RPMI7951 (cell line): ENCODE measurements around the gene IL36G. TPM values are rescaled to one million over a fixed set of nuclear protein-coding genes. Genes with fewer than 3 reads are reported as not detected.

Source experiments
- DNase-seq: peaks from one replicate; pipeline ENCODE4 v3.0.0-alpha.2; 2012; ENCODE audit warnings: low read depth
- total RNA-seq: library from RNA; depleted of rRNA; stranded (reverse); fragments of >200 nt; shearing (Covaris generic); gene quantifications from 2 replicates; pipeline ENCODE4 v1.2.3, GENCODE V29; 2014

The IL36G gene
- total RNA-seq, 1 experiment from 2014 or later, result 0.24 TPM

GRCh38 chr2:112972423-112973086 is 5.3 kb upstream of the IL36G start:
- DNase-seq, result no peak

GRCh38 chr2:112973156-112973555 is 4.7 kb upstream of the IL36G start:
- no peak for DNase-seq

GRCh38 chr2:112979731-112980130 is 1.9 kb downstream of the IL36G start:
- no peak for DNase-seq

GRCh38 chr2:112980537-112980936 is 2.7 kb downstream of the IL36G start:
- no peak for DNase-seq

GRCh38 chr2:112985090-112985489 is 7.3 kb downstream of the IL36G start:
- no peak for DNase-seq

GRCh38 chr2:112989611-112990010 is 11.8 kb downstream of the IL36G start:
- DNase-seq, result no peak

DNA sequence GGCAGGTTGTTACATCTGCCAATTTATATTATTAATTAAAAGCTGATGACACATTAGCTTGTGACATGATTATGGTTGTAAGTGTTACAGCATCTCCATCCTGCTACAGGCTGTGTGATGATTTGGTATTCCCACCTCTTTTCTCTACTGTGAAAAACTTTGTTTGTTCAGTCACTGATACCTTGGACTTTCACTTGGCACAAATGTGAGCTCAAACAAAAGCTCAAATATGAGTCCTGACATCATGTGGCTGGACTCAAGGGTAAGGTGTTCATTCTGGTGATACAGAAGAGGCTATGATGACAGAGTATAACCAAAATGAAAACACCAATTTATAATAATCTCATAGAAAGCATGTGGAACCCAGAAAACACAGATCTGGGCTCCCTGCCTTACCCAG is 16.0 kb downstream of the IL36G start:
- no peak for DNase-seq

DNA sequence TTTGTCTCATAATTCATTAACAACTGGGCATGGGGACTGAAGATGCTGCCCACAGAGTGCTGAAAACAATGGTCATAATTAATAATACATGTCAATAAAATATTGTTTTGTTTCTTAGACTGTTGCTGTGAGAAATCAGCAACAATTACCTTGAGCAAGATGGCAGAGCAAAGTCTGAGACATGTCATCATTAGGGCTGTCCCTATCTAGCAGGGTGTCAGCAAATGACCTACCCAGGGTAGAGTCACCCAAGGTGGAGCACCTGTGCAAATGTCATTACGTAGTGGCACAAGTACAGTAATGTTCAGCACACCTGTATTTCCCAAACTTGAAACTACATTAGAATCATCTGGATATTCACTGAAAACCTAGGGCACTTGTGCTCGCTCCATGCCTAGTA is 16.8 kb downstream of the IL36G start:
- no peak for DNase-seq

DNA sequence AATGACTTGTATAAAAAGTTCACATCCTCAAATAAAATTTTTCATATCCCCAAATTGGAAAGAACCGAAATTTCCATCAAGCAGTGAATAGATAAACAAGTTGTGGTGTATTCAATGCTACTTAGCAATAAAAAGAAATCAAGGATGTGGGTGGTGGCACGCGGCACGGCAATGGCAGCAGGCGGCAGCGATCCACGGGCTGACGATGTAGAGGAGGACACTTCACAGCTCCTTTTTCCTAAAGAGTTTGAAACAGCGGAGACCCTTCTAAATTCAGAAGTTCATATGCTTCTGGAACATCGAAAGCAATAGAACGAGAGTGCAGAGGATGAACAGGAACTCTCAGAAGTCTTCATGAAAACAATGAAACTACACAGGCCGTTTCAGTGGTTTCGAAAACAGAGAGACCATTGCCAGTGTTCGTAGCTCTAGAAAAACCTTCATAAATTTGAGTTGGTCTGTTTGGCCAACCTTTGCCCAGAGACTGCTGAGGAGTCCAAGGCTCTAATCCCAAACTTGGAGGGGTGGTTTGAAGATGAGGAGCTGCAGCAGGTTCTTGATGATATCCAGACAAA is 17.6 kb downstream of the IL36G start:
- DNase-seq, result peak; percentile 7

DNA sequence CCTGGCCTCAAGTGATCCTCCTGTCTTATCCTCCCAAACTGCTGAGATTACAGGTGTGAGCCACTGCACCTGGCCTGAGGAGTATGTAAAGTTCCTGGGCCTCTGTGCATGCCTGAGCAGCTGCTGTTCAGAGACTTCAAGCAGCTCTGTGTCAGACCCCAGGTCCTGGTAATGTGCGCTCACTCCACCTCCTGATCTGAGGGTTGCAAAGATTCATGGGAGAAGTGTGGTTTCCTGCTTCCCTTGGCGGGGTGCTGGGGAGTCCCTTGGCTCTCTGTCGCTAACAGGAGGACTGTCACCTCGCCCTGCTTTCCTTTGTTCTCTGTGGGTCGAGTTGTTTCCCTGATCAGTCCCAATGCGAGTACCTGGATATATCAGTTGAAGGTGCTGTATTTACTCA is 18.8 kb downstream of the IL36G start:
- no peak for DNase-seq

DNA sequence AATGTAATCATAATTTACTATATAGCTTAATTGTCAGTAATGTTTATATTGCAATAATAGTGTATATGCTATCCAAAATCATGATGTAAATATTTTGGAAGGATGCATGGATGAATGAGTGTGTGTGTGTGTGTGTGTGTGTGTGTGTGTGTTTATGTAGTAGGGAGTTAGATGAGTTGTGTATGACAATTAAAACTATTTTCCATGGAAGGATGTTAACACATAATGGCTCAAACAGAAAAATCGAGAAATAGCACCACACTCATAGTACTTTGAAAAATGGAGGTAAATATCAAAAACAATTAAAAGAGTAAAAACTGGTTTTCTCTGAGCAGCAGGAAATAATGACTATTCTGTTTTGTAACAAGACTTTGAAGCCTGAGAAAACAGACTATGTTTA is 19.3 kb downstream of the IL36G start:
- no peak for DNase-seq

GRCh38 chr2:113000436-113000835 is 22.6 kb downstream of the IL36G start:
- DNase-seq, result no peak

- DNase-seq, result no peak
Measured at GRCh38 chr2:113002677-113003076, 24.9 kb downstream of the IL36G start.

- peak; percentile 6 for DNase-seq
Measured at GRCh38 chr2:113005030-113005509, 27.3 kb downstream of the IL36G start, which contains the start of gene IL36A. Gene IL36A (plus strand): TSS chr2:113005459. CDS start chr2:113005872, 413 bp downstream.

GRCh38 chr2:113007250-113007649 is 29.4 kb downstream of the IL36G start:
- DNase-seq, result no peak

GRCh38 chr2:113009622-113010021 is 31.8 kb downstream of the IL36G start:
- DNase-seq, result no peak

DNA sequence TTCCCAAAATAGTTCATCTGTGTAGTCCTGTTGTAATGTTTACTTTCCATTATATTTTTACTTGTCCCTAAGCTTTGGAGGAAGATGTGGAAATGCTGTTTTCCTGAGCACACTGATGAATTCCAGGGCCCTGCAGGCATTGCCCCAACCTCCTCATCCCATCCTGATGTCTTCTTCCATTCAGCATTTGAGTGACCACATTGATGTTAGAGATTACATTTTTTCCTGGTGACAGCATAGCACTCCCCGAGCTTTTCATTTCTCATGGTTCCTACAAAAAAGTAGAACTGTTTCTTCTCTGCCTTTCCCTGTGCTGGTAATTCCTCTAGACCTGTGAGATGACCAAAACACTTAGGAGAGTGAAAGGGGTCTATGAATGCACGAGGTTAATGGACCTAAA is 32.3 kb downstream of the IL36G start:
- DNase-seq, result peak; percentile 79

DNA sequence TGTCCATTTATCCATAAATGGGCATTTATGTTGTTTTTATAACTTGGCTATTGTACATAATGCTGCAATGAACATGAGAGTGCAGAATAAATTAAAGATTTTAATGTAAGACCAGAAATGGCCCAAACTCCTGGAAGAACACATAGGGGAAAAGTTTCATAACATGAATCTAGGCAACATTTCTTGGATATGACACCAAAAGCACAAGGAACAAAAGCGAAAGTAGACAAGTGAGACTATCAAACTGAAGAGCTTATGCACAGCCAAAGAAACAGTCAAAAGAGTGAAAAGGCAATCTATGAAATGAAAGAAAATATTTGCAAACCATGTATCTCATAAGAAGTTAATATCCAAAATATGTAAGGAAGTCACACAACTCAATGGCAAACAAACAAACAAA is 33.3 kb downstream of the IL36G start:
- peak; percentile 28 for DNase-seq

DNA sequence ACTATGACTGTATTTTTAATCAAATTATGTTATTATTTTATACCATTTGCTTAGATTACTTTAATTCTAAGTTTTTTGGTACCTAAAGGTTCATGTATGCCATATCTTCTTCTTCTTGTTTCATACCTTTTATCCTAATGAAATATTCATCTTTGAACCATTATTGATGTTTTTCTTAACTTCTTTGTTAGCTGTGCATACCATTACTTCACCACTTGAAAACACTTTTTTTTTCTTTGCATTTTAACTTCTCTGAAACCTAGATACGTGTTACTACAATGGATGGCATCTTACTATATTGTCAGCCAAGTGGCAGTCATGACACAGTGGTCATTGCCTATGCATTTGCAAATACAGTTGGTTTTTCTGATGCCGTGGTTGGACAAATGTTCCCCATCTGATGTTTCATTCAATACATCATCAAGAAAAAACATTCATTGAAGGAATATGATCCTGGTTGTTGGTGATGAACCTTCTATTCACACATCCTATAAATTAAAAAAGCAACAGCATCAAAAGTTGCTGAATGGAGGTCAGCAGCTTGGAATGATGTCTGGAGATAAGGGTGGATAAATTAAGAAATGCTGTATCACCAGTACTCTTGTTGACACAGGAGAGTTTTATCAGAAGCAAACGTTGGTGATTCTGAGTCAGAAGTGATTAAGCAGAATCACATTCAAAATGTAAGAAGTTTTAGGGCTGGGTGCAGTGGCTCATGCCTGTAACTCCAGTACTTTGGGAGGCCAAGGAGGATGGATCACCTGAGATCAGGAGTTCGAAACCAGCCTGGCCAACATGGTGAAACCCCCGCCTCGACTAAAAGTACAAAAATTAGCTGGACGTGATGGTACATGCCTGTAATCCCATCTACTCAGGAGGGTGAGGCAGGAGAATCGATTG is 34.9 kb downstream of the IL36G start:
- DNase-seq, result peak; percentile 69

DNA sequence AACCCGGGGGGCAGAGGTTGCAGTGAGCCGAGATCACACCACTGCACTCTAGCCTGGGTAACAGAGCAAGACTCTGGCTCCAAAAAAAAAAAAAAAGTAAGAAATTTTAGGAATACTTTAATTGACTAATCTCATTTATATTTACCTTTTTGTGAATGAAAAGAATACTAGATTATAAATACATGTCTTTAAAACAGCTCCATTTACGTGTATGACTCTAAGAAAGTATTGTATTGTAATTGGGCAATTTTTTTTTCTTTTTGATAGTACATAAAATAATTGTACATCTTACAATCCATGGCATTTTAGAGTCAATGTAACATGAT is 35.5 kb downstream of the IL36G start:
- DNase-seq, result no peak

- no peak for DNase-seq
Measured at GRCh38 chr2:113014067-113014466, 36.3 kb downstream of the IL36G start.

DNA sequence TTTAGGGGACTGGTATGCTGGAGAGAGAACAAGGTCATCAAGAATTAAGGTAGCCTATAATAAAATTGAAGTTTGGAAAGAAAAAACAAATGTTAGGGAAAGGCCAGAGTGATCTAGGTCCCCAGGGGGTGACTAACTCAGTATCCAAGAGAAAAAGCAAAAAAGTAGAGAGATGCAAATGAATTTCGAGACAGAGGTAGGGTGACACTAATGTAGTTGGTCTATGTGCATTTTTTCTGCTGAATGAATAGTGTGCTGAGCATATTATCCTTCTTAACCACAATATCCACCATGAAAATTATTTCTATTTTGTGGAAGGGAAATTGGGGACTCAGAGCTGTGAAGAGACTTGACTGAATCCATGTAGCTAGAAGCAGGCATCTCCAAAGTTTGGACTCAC is 37.2 kb downstream of the IL36G start:
- no peak for DNase-seq

GRCh38 chr2:113015655-113016054 is 37.8 kb downstream of the IL36G start:
- DNase-seq, result no peak
